Heart right ventricle (tissue), 16 donors: ENCODE results near the gene CALR. TPM values are rescaled to one million over a fixed set of nuclear protein-coding genes. Genes with fewer than 3 reads are reported as not detected.
A peak's percentile ranks its signal among the peaks of the same experiment; 100 is the strongest.

ENCODE experiments used
- ATAC-seq, 8 donors: fragments of 200-7000 bp; cut with Tn5 transposase; one replicate each; pipeline ENCODE4 v1.9.1; 2020; ENCODE audit warnings: mild to moderate bottlenecking in 8 of 8, moderate library complexity in 8 of 8, moderate number of reproducible peaks in 1 of 8
- DNase-seq, 2 donors: peaks; one replicate each; pipeline ENCODE4 v3.0.0-alpha.2; 2020
- H3K27ac ChIP-seq, 10 donors: fragments of 200-600 bp; sonication (generic) in 2 of 10; one replicate each; pipeline versions ENCODE4 v1.5.0 to v1.8.0; 2020 to 2022; ENCODE audit warnings: mild to moderate bottlenecking in 3 of 10
- H3K27me3 ChIP-seq, 7 donors: fragments of 200-600 bp; one replicate each; pipeline ENCODE4 v1.8.0; 2021 to 2022; ENCODE audit warnings: mild to moderate bottlenecking in 2 of 7
- H3K36me3 ChIP-seq, 9 donors: fragments of 200-600 bp; sonication (generic) in 1 of 9; one replicate each; pipeline versions ENCODE4 v1.5.0 to v1.8.0; 2020 to 2022; ENCODE audit warnings: mild to moderate bottlenecking in 2 of 9
- H3K4me1 ChIP-seq, 9 donors: fragments of 200-600 bp; sonication (generic) in 1 of 9; one replicate each; pipeline versions ENCODE4 v1.5.0 to v1.8.0; 2020 to 2022; ENCODE audit warnings: mild to moderate bottlenecking in 4 of 9
- H3K4me3 ChIP-seq, 10 donors: fragments of 200-600 bp; sonication (generic) in 2 of 10; one replicate each; pipeline versions ENCODE4 v1.5.0 to v1.8.0; 2020 to 2022; ENCODE audit warnings: mild to moderate bottlenecking in 7 of 10, moderate library complexity in 2 of 10
- H3K9me3 ChIP-seq, 11 donors: fragments of 200-600 bp in 10 of 11; sonication (generic) in 2 of 11; one replicate each; pipeline versions ENCODE4 v1.5.0 to v1.8.0; 2013 to 2022; ENCODE audit warnings: mild to moderate bottlenecking in 2 of 11, control low read depth in 1 of 11, moderate library complexity in 1 of 11
- CTCF ChIP-seq, 9 donors: fragments of 200-600 bp; sonication (generic) in 2 of 9; IDR thresholded peaks; one replicate each; pipeline versions ENCODE4 v1.5.0 to v1.8.0; 2021 to 2022; ENCODE audit warnings: antibody characterized with exemption in 9 of 9, mild to moderate bottlenecking in 5 of 9, moderate library complexity in 1 of 9
- WGBS, 2 donors: extraction: QIAGEN DNeasy Blood & Tissue Kit; methylation state at CpG; one replicate each; pipeline ENCODE4 v1.1.7; 2013; ENCODE audit warnings: inconsistent platforms in 1 of 2; 5-methylcytosine and 5-hydroxymethylcytosine counted together
- intact Hi-C, 10 donors: fragments of 100-400 bp; cut with DNase I; formaldehyde crosslinking; loops; one replicate each; pipeline versions ENCODE4 v1.11.1 to v1.14.2; 2022
- polyA plus RNA-seq, 2 donors: library from polyadenylated mRNA; stranded (reverse); fragments of 200-250 nt; gene quantifications; one replicate each; pipeline ENCODE4 v1.2.3, GENCODE V29; 2013
- total RNA-seq, 10 donors: library from RNA; stranded (reverse); fragmentation: NEBNext Ultra II Directional in 3 of 10; extraction: Animal tissue kit (Norgen Biotek cat#: 25700) in 3 of 10; gene quantifications; one replicate each; pipeline versions ENCODE4 v1.2.1 to v1.2.4, GENCODE V29; 2021 to 2023
- donor health status: Arrhythmogenic right ventricular cardiomyopathy.
- donor health status: ischemic (EF 13 %, LVEDD 7.1; RV severe dilation, severe dysfunction).
- donor health status: healthy with polysubstance abuse.
- donor health status: DM: no; HTN: yes; CAD: no.
- donor health status: DM: no; HTN: no; CAD: no.
- donor health status: ischemic (EF 25% LVEDD 6.9; RV normal size, moderate dysfunction).
- donor health status: ischemic (EF 25% LVEDD 5.7; RV mildly dilated, moderate dysfunction).
- donor health status: healthy.
- donor health status: DM: yes; HTN: yes; CAD: no.
- donor health status: Ischemic cardiomyopathy.
- donor health status: ischemic (EF 35%, LVEDD 5.7; RV mildly dilated, moderate dysfunction).
- donor health status: nonischemic (EF 11% LVEDD 7.7; RV severe dilation, severe dysfunction).
- donor health status: DM: yes; HTN: yes; CAD: no.
- donor health status: PGD.
- donor health status: ischemic (EF 29% LVEDD 5.4; RV normal size, mild dysfunction).
- donor health status: nonischemic (EF 23%, LVEDD 6.1; RV moderate dilation, normal function).

Gene CALR
- total and polyA plus RNA-seq, 12 donors: 197 to 830 (median 348) TPM

GRCh38 chr19:12984143-12984627, 45.8 kb downstream of the CALR start:
- no peak for TF ChIP-seq CTCF (IDR thresholded peaks at IDR 0.05)
- no peak for ATAC-seq

GRCh38 chr19:12984683-12985048, 46.3 kb downstream of the CALR start:
- Histone ChIP-seq H3K9me3 (no peaks in the 10 kb centered on the region), H3K27me3 (no peaks in the 10 kb centered on the region), H3K36me3 (no peaks in the 10 kb centered on the region), H3K27ac (peak overlapping the region in 4 of 10 donors; percentile 14 to 48 (median 30)), H3K4me3 (no peak overlapping the region), H3K4me1 (peaks cover 3 to 29% (median 24%) of the 10 kb centered on the region in 9 donors)
- no peak for TF ChIP-seq CTCF (IDR thresholded peaks at IDR 0.05)
- intact Hi-C loops: loop anchor here in 8 of 10 donors (1.0 to 10.0 kb wide), 11 partner anchors 43 to 108 kb away; no protein-coding TSS in a partner anchor
- ATAC-seq: peak in 4 of 8 donors; percentile 4 to 23 (median 11)
- no peak for DNase-seq
- WGBS, 2 donors: 25 to 45% methylated on average over 8 to 10 of the region's 10 CpGs

More at GRCh38 chr19:12984143-12984627, 45.8 kb downstream of the CALR start:
- no peak overlapping the region for H3K27ac ChIP-seq
- intact Hi-C loops: loop anchor here in 8 of 10 donors (1.0 to 10.0 kb wide), 10 partner anchors 48 to 109 kb away; no protein-coding TSS in a partner anchor
- no peaks in the 10 kb centered on the region for H3K36me3 ChIP-seq
- H3K9me3 ChIP-seq: no peaks in the 10 kb centered on the region
- no peak for DNase-seq
- 83 to 89% methylated on average over 3 of the region's 3 CpGs for WGBS, 2 donors
- no peaks in the 10 kb centered on the region for H3K27me3 ChIP-seq
- H3K4me3 ChIP-seq: no peak overlapping the region
- peaks cover 3 to 29% (median 24%) of the 10 kb centered on the region in 9 donors for H3K4me1 ChIP-seq

- Histone ChIP-seq H3K4me1 (peaks cover 3 to 29% (median 24%) of the 10 kb centered on the region in 9 donors), H3K27ac (peak overlapping the region in 4 of 10 donors; percentile 14 to 48 (median 25)), H3K9me3 (no peaks in the 10 kb centered on the region), H3K36me3 (no peaks in the 10 kb centered on the region), H3K27me3 (no peaks in the 10 kb centered on the region), H3K4me3 (no peak overlapping the region)
- ATAC-seq (peak; percentile 45 to 77 (median 66)), DNase-seq (peak; percentile 51 to 69)
- intact Hi-C loops: loop anchor here in 5 of 10 donors (2.0 to 10.0 kb wide), 8 partner anchors 42 to 108 kb away; no protein-coding TSS in a partner anchor
- WGBS, 2 donors: 42 to 43% methylated on average over 16 of the region's 16 CpGs
- no peak for TF ChIP-seq CTCF (IDR thresholded peaks at IDR 0.05)
Measured at GRCh38 chr19:12985049-12985776, 46.8 kb downstream of the CALR start.

GRCh38 chr19:12986726-12987125, 48.3 kb downstream of the CALR start:
- H3K9me3 ChIP-seq: no peaks in the 10 kb centered on the region

More at GRCh38 chr19:12986726-12987125, 48.3 kb downstream of the CALR start:
- intact Hi-C loops: loop anchor here in 4 of 10 donors (5.0 to 10.0 kb wide), 4 partner anchors 41 to 91 kb away; no protein-coding TSS in a partner anchor
- no peak for DNase-seq
- H3K27me3 ChIP-seq: no peaks in the 10 kb centered on the region
- H3K27ac ChIP-seq: no peak overlapping the region
- H3K4me3 ChIP-seq: no peak overlapping the region
- WGBS, 2 donors: 96 to 98% methylated on average over 12 of the region's 12 CpGs
- TF ChIP-seq CTCF (IDR thresholded peaks at IDR 0.05): no peak
- no peak for ATAC-seq
- H3K36me3 ChIP-seq: no peaks in the 10 kb centered on the region
- peaks cover 3 to 29% (median 24%) of the 10 kb centered on the region in 9 donors for H3K4me1 ChIP-seq
